ENCODE measurements around the gene P4HB.

P4HB gene

DNA sequence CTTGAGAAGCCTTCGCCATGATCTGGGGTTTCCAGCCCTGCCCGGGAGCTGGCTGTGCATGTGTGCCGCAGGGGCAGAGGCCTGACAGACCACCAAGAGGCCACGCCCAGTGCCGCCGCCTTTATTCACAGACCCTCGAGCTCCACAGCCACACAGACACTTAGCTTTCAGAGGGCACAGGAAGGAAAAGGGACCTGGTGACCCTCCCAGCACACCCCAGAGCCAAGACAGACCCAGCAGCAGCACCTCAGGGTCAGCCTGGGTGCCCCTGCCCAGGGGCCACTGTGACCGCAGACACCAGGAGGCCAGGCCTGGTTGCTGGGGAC, 38.1 kb downstream of the P4HB start:
- peaks cover 8% of the 10 kb centered on the region for H3K4me1 ChIP-seq (ENCODE audit: control insufficient read depth, insufficient read depth, low read length)
- H3K27ac ChIP-seq (ENCODE audit: low read depth, low read length), result peak overlapping the region; percentile 86
- peak overlapping the region; percentile 56 for H3K9ac ChIP-seq (ENCODE audit: low read length)
- peak overlapping the region; percentile 27 for H3K4me3 ChIP-seq (ENCODE audit: low read length)
- H3K27me3 ChIP-seq (ENCODE audit: control insufficient read depth, insufficient read depth, low read length), result no peaks in the 10 kb centered on the region
- H3K36me3 ChIP-seq (ENCODE audit: control insufficient read depth, insufficient read depth, low read length), result no peaks in the 10 kb centered on the region

DNA sequence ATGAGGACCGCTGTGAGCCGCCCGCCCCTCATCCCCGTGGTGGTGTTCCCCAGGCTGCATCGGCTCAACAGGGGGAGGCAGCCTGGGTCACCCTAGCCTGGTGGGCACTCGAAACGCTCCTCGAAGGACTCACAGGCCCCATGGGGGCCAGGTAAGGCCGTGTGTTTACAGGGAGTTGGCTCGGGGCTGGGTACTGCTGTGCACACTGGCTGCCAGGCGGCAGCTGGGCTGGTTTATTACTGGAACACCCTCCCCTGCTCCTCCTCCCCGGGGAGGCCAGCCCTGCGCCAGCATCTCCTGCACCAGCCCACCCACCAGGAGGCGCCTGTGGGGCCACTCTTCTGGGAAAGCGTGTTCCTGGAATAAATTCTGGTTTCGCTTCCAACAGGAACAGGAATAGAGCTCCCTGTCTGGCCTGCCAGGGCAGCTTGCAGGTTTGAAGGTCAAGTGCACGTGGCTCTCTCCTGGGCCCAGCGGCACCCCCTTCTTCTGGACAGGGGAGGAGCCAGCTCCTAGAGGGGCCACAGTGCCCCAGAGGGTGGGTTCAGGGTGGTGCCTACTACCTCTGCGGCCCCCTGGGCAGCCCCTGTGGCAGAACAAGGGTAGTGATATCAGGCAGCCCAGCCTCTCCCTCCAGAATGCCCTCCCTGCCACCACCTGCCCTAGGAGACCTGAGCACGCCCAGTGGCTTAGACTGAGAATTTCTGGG, 38.6 kb downstream of the P4HB start:
- no peaks in the 10 kb centered on the region for H3K36me3 ChIP-seq (ENCODE audit: control insufficient read depth, insufficient read depth, low read length)
- H3K4me1 ChIP-seq (ENCODE audit: control insufficient read depth, insufficient read depth, low read length), result peaks cover 8% of the 10 kb centered on the region
- peak overlapping the region; percentile 56 for H3K9ac ChIP-seq (ENCODE audit: low read length)
- H3K27me3 ChIP-seq (ENCODE audit: control insufficient read depth, insufficient read depth, low read length), result no peaks in the 10 kb centered on the region
- H3K27ac ChIP-seq (ENCODE audit: low read depth, low read length), result peak overlapping the region; percentile 86
- H3K4me3 ChIP-seq (ENCODE audit: low read length), result peak overlapping the region; percentile 27

GRCh38 chr17:81821147-81821546, 39.2 kb downstream of the P4HB start:
- no peak overlapping the region for H3K4me3 ChIP-seq (ENCODE audit: low read length)
- no peak overlapping the region for H3K9ac ChIP-seq (ENCODE audit: low read length)
- no peaks in the 10 kb centered on the region for H3K36me3 ChIP-seq (ENCODE audit: control insufficient read depth, insufficient read depth, low read length)
- peak overlapping the region; percentile 52 for H3K27ac ChIP-seq (ENCODE audit: low read depth, low read length)
- no peaks in the 10 kb centered on the region for H3K27me3 ChIP-seq (ENCODE audit: control insufficient read depth, insufficient read depth, low read length)
- peaks cover 8% of the 10 kb centered on the region for H3K4me1 ChIP-seq (ENCODE audit: control insufficient read depth, insufficient read depth, low read length)

DNA sequence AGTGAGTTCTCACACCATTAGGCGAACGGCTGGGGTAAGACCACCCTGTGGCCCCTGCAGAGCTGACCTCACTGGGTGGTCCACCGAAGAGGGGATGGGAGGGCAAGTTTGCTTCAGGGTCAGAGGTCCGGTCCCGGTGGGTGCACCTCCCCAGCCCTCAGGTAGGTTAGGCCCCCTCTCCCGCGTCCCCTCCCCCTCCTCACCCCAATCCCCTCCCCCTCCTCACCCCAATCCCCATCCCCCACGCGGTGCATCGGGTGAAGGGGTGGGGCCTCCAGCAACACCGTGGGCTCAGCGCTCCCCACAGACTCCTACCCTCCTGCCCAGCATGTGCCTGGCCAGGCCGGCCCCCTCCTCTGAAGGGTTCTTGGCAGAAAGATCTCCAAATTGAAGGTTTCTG, 40.6 kb downstream of the P4HB start:
- Histone ChIP-seq H3K9ac (ENCODE audit: low read length) (no peak overlapping the region), H3K36me3 (ENCODE audit: control insufficient read depth, insufficient read depth, low read length) (no peaks in the 10 kb centered on the region), H3K4me1 (ENCODE audit: control insufficient read depth, insufficient read depth, low read length) (peaks cover 8% of the 10 kb centered on the region), H3K4me3 (ENCODE audit: low read length) (no peak overlapping the region), H3K27me3 (ENCODE audit: control insufficient read depth, insufficient read depth, low read length) (no peaks in the 10 kb centered on the region), H3K27ac (ENCODE audit: low read depth, low read length) (no peak overlapping the region)

GRCh38 chr17:81817758-81818147, 42.6 kb downstream of the P4HB start:
- Histone ChIP-seq H3K27me3 (ENCODE audit: control insufficient read depth, insufficient read depth, low read length) (no peaks in the 10 kb centered on the region), H3K4me1 (ENCODE audit: control insufficient read depth, insufficient read depth, low read length) (peaks cover 8% of the 10 kb centered on the region), H3K4me3 (ENCODE audit: low read length) (no peak overlapping the region), H3K9ac (ENCODE audit: low read length) (no peak overlapping the region), H3K36me3 (ENCODE audit: control insufficient read depth, insufficient read depth, low read length) (no peaks in the 10 kb centered on the region), H3K27ac (ENCODE audit: low read depth, low read length) (no peak overlapping the region)

GRCh38 chr17:81815646-81815986, 44.7 kb downstream of the P4HB start:
- Histone ChIP-seq H3K9ac (ENCODE audit: low read length) (no peak overlapping the region), H3K27me3 (ENCODE audit: control insufficient read depth, insufficient read depth, low read length) (peaks cover 5% of the 10 kb centered on the region)

DNA sequence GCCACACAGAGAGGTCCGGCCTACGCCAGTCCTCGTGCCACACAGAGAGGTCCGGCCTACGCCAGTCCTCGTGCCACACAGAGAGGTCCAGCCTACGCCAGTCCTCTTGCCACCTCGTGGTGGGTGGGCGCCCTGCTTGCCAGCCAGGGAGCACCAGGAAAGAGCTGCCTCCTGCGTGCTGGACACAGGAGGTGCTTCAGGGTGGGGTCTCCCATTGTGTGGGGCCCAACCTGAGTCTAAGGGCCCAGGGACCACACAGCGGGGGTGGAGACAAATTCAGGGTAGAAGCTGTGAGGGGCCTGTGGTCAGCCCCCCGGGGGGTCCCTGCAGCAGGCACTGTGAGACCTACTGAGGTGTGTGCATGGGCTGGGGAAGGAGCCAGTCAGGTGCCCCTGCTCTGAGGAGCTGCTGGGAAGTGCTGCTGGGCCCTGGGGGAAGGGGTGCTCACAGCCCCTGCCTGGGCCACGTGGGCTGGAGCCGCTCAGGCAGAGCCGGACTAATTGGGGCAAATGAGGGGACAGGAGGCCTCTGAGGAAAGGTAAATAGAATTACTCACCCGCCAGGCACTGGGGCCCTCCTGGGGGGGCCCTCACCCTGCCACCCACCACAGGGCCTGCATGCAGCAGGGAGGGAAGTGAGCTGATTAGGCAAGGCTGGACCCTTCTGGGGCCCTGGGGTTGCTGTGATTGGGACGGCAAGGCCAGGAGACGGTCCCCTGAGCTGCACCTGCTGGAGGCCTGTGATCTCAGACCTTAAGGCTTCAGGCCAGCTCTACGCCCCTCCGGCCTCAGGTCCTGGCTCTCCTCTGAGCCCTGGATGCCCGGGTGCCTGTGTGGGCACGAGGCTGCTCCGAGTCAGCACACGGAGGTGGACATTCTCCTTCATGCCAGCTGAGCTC, 45.3 kb downstream of the P4HB start:
- H3K27ac ChIP-seq (ENCODE audit: low read depth, low read length), result no peak overlapping the region
- no peak overlapping the region for H3K4me3 ChIP-seq (ENCODE audit: low read length)
- H3K36me3 ChIP-seq (ENCODE audit: control insufficient read depth, insufficient read depth, low read length), result no peaks in the 10 kb centered on the region
- no peak overlapping the region for H3K9ac ChIP-seq (ENCODE audit: low read length)
- H3K27me3 ChIP-seq (ENCODE audit: control insufficient read depth, insufficient read depth, low read length), result peaks cover 8% of the 10 kb centered on the region
- H3K4me1 ChIP-seq (ENCODE audit: control insufficient read depth, insufficient read depth, low read length), result no peaks in the 10 kb centered on the region

More at GRCh38 chr17:81815646-81815986, 44.7 kb downstream of the P4HB start:
- Histone ChIP-seq H3K36me3 (ENCODE audit: control insufficient read depth, insufficient read depth, low read length) (no peaks in the 10 kb centered on the region), H3K4me3 (ENCODE audit: low read length) (no peak overlapping the region), H3K27ac (ENCODE audit: low read depth, low read length) (no peak overlapping the region), H3K4me1 (ENCODE audit: control insufficient read depth, insufficient read depth, low read length) (no peaks in the 10 kb centered on the region)

DNA sequence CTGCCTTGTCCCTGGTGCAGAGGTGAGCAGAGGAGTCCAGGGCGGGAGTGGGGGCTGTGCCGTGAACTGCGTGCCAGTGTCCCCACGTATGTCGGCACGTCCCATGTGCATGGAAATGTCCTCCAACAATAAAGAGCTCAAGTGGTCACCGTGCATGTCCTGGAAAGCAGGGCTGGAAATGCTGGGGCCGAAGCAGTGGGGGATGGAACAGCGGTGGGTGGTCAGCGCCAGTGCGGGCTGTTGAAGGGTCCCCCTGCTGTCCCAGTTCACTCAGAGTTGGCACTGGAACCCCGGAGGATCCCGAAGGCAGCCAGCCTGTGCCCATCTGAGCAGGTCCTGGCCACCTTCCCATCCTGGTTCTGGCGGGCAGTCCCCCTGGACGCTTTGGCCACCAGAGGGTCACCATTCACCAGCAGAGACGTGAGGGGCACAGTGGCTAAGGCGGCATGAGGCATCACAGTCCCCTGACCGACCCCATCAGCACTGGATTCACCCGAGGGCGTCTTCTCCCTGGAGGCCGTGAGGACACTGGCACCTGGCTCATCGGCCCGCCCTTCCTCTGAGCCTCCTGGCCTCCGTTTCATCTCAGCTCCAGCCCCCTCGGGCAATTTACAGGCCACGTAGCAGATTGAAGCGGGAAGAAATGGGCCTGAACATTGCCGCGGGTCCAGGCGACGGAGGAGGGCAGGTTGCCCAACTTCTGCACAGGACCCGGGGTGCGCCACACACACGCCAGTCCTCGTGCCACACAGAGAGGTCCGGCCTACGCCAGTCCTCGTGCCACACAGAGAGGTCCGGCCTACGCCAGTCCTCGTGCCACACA, 46.3 kb downstream of the P4HB start:
- Histone ChIP-seq H3K4me3 (ENCODE audit: low read length) (no peak overlapping the region), H3K27me3 (ENCODE audit: control insufficient read depth, insufficient read depth, low read length) (peaks cover 8% of the 10 kb centered on the region), H3K4me1 (ENCODE audit: control insufficient read depth, insufficient read depth, low read length) (no peaks in the 10 kb centered on the region), H3K36me3 (ENCODE audit: control insufficient read depth, insufficient read depth, low read length) (no peaks in the 10 kb centered on the region), H3K27ac (ENCODE audit: low read depth, low read length) (no peak overlapping the region), H3K9ac (ENCODE audit: low read length) (no peak overlapping the region)

DNA sequence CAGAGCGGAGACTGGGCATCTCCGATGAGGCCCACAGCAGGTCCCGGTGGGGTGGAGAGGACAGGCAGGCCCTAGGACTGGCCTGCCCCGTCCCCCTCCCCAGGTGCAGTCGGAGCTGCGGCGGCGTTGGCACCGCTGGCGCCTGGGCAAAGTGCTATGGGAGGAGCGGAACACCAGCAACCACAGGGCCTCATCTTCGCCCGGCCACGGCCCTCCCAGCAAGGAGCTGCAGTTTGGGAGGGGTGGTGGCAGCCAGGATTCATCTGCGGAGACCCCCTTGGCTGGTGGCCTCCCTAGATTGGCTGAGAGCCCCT, 47.0 kb downstream of the P4HB start:
- Histone ChIP-seq H3K36me3 (ENCODE audit: control insufficient read depth, insufficient read depth, low read length) (no peaks in the 10 kb centered on the region), H3K27me3 (ENCODE audit: control insufficient read depth, insufficient read depth, low read length) (peaks cover 8% of the 10 kb centered on the region), H3K4me1 (ENCODE audit: control insufficient read depth, insufficient read depth, low read length) (no peaks in the 10 kb centered on the region), H3K27ac (ENCODE audit: low read depth, low read length) (no peak overlapping the region), H3K4me3 (ENCODE audit: low read length) (no peak overlapping the region), H3K9ac (ENCODE audit: low read length) (no peak overlapping the region)

DNA sequence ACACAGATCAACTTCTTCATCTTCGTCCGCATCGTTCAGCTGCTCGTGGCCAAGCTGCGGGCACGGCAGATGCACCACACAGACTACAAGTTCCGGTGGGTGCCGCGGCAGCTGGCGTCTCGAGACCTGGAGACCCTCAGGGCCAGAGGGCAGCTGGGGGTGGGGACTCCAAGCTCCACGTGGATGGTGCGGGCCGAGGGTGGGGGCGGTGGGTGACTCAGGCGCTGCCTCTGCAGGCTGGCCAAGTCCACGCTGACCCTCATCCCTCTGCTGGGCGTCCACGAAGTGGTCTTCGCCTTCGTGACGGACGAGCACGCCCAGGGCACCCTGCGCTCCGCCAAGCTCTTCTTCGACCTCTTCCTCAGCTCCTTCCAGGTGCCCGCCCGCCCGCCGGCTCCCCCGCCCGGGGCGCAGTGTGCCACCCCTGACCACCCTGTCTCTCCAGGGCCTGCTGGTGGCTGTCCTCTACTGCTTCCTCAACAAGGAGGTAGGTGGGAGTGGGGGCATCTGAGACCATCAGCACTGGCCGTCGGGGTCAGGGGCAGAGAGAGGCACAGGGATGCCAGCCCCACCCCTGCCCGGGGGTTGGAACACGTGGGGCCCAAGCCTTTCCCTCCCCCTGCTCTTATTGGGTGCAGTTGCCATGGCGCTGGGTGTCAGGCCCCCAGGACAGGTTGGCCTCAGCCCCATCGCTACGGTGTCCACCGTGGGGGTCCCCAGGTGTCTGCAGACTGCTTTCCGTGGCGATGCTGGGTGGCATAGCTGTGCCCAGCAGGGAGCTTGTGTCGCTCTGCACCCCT, 47.6 kb downstream of the P4HB start:
- H3K9ac ChIP-seq (ENCODE audit: low read length), result no peak overlapping the region
- no peak overlapping the region for H3K27ac ChIP-seq (ENCODE audit: low read depth, low read length)
- peaks cover 8% of the 10 kb centered on the region for H3K27me3 ChIP-seq (ENCODE audit: control insufficient read depth, insufficient read depth, low read length)

GRCh38 chr17:81811705-81812570, 48.4 kb downstream of the P4HB start:
- no peak overlapping the region for H3K27ac ChIP-seq (ENCODE audit: low read depth, low read length)
- no peak overlapping the region for H3K9ac ChIP-seq (ENCODE audit: low read length)
- no peaks in the 10 kb centered on the region for H3K36me3 ChIP-seq (ENCODE audit: control insufficient read depth, insufficient read depth, low read length)
- H3K4me3 ChIP-seq (ENCODE audit: low read length), result no peak overlapping the region
- no peaks in the 10 kb centered on the region for H3K4me1 ChIP-seq (ENCODE audit: control insufficient read depth, insufficient read depth, low read length)
- peaks cover 16% of the 10 kb centered on the region for H3K27me3 ChIP-seq (ENCODE audit: control insufficient read depth, insufficient read depth, low read length)

More for the DNA sequence above, 47.6 kb downstream of the P4HB start:
- H3K4me1 ChIP-seq (ENCODE audit: control insufficient read depth, insufficient read depth, low read length), result no peaks in the 10 kb centered on the region
- no peak overlapping the region for H3K4me3 ChIP-seq (ENCODE audit: low read length)
- no peaks in the 10 kb centered on the region for H3K36me3 ChIP-seq (ENCODE audit: control insufficient read depth, insufficient read depth, low read length)
